H9 (cell line): ENCODE results near the gene DOK6. TPM values are rescaled to one million over a fixed set of nuclear protein-coding genes. Genes with fewer than 3 reads are reported as not detected.

Source experiments
- DNase-seq: peaks from one replicate; pipeline ENCODE4 v3.0.0-alpha.2; 2017
- H2AFZ ChIP-seq: one replicate; pipeline ENCODE4 v1.6.1; 2013; ENCODE audit warnings: mild to moderate bottlenecking, low read length, control low read depth, moderate library complexity
- H2AK5ac ChIP-seq: 2 replicates; pipeline ENCODE4 v1.6.1; 2013; ENCODE audit warnings: low read length, control low read depth, mixed read lengths; ENCODE audit not compliant: insufficient read length
- H2BK120ac ChIP-seq: one replicate; pipeline ENCODE4 v1.6.1; 2013; ENCODE audit warnings: low read depth, mild to moderate bottlenecking, low read length, control low read depth, inconsistent platforms; ENCODE audit not compliant: poor library complexity, severe bottlenecking
- H2BK12ac ChIP-seq: 2 replicates; pipeline ENCODE4 v1.6.1; 2013; ENCODE audit warnings: low read length, control low read depth, mixed read lengths, low read depth; ENCODE audit not compliant: insufficient read length
- H2BK15ac ChIP-seq: 2 replicates; pipeline ENCODE4 v1.6.1; 2013; ENCODE audit warnings: low read depth, low read length, control low read depth
- H2BK20ac ChIP-seq: one replicate; pipeline ENCODE4 v1.6.1; 2013; ENCODE audit warnings: low read depth, mild to moderate bottlenecking, low read length, control low read depth, inconsistent platforms; ENCODE audit not compliant: poor library complexity, severe bottlenecking
- H2BK5ac ChIP-seq: 2 replicates; pipeline ENCODE4 v1.6.1; 2013; ENCODE audit warnings: low read length, control low read depth, mixed read lengths; ENCODE audit not compliant: insufficient read length
- H3K14ac ChIP-seq: 2 replicates; pipeline ENCODE4 v1.6.1; 2013; ENCODE audit warnings: low read length, control low read depth; ENCODE audit not compliant: insufficient read depth
- H3K18ac ChIP-seq: 2 replicates; pipeline ENCODE4 v1.6.1; 2013; ENCODE audit warnings: low read depth, mild to moderate bottlenecking, mixed read lengths, low read length, control low read depth; ENCODE audit not compliant: insufficient read length
- H3K23ac ChIP-seq: 2 replicates; pipeline ENCODE4 v1.6.1; 2013; ENCODE audit warnings: low read length, control low read depth, mixed read lengths, low read depth; ENCODE audit not compliant: insufficient read length
- H3K23me2 ChIP-seq: 2 replicates; pipeline ENCODE4 v1.6.1; 2013; ENCODE audit warnings: low read depth, mild to moderate bottlenecking, mixed read lengths, low read length, control low read depth; ENCODE audit not compliant: insufficient read length, poor library complexity, severe bottlenecking
- H3K27ac ChIP-seq: 2 replicates; pipeline ENCODE4 v1.5.1; 2013; ENCODE audit warnings: low read length, control low read depth, mixed read lengths, low read depth; ENCODE audit not compliant: insufficient read length
- H3K27me3 ChIP-seq: 2 replicates; pipeline ENCODE4 v1.6.1; 2013; ENCODE audit warnings: low read length, control low read depth, inconsistent platforms; ENCODE audit not compliant: insufficient read depth
- H3K4ac ChIP-seq: 2 replicates; pipeline ENCODE4 v1.6.1; 2013; ENCODE audit warnings: low read depth, mild to moderate bottlenecking, control low read depth, inconsistent platforms, low read length, moderate library complexity
- H3K4me1 ChIP-seq: 2 replicates; pipeline ENCODE4 v1.6.1; 2013; ENCODE audit warnings: low read length, control low read depth, inconsistent platforms; ENCODE audit not compliant: insufficient read depth
- H3K4me2 ChIP-seq: 2 replicates; pipeline ENCODE4 v1.6.1; 2013; ENCODE audit warnings: low read length, control low read depth, mixed read lengths; ENCODE audit not compliant: insufficient read length, insufficient read depth
- H3K56ac ChIP-seq: 2 replicates; pipeline ENCODE4 v1.6.1; 2013; ENCODE audit warnings: low read depth, mild to moderate bottlenecking, mixed read lengths, low read length, control low read depth; ENCODE audit not compliant: insufficient read length
- H3K79me1 ChIP-seq: 2 replicates; pipeline ENCODE4 v1.6.1; 2013; ENCODE audit warnings: low read depth, mild to moderate bottlenecking, moderate library complexity, low read length, control low read depth, inconsistent platforms; ENCODE audit not compliant: insufficient read depth, poor library complexity, severe bottlenecking
- H3K79me2 ChIP-seq: 2 replicates; pipeline ENCODE4 v1.6.1; 2013; ENCODE audit warnings: low read length, control low read depth, inconsistent platforms; ENCODE audit not compliant: insufficient read depth
- H3K9ac ChIP-seq: 2 replicates; pipeline ENCODE4 v1.6.1; 2013; ENCODE audit warnings: low read length, control low read depth, mixed read lengths; ENCODE audit not compliant: insufficient read length; ENCODE audit errors: extremely low read depth
- H3K9me3 ChIP-seq: one replicate; pipeline ENCODE4 v1.6.1; 2013; ENCODE audit warnings: low read depth, low read length, inconsistent platforms; ENCODE audit not compliant: control insufficient read depth
- H3T11ph ChIP-seq: one replicate; pipeline ENCODE4 v1.6.1; 2013; ENCODE audit warnings: mild to moderate bottlenecking, low read length, control low read depth, inconsistent platforms
- H4K20me1 ChIP-seq: one replicate; pipeline ENCODE4 v1.6.1; 2013; ENCODE audit not compliant: control insufficient read depth, insufficient read length, insufficient read depth
- H4K5ac ChIP-seq: 2 replicates; pipeline ENCODE4 v1.6.1; 2013; ENCODE audit warnings: low read depth, mild to moderate bottlenecking, mixed read lengths, low read length, control low read depth; ENCODE audit not compliant: insufficient read length
- H4K8ac ChIP-seq: replicated peaks from 2 replicates; pipeline ENCODE4 v1.6.1; 2013; ENCODE audit warnings: low read length, control low read depth, mixed read lengths, low read depth; ENCODE audit not compliant: insufficient read length
- H4K91ac ChIP-seq: 2 replicates; pipeline ENCODE4 v1.6.1; 2013; ENCODE audit warnings: low read depth, mild to moderate bottlenecking, moderate library complexity, mixed read lengths, low read length, control low read depth; ENCODE audit not compliant: insufficient read length
- H3K27ac Mint-ChIP-seq, 3 experiments: 2 replicates in 2 of 3; 3 replicates in 1 of 3; pipeline ENCODE4 v1.8.0; 2020 to 2021; ENCODE audit warnings: mixed read lengths in 3 of 3, mild to moderate bottlenecking in 1 of 3, moderate library complexity in 1 of 3
- H3K27me3 Mint-ChIP-seq: 2 replicates; pipeline ENCODE4 v1.8.0; 2021; ENCODE audit warnings: low read depth, mild to moderate bottlenecking, moderate library complexity, mixed read lengths
- H3K36me3 Mint-ChIP-seq, 3 experiments: 2 replicates in 2 of 3; 3 replicates in 1 of 3; pipeline ENCODE4 v1.8.0; 2020 to 2021; ENCODE audit warnings: low read depth in 3 of 3, mixed read lengths in 3 of 3; ENCODE audit not compliant: insufficient read depth in 1 of 3
- H3K4me1 Mint-ChIP-seq, 2 experiments: 2 replicates each; pipeline ENCODE4 v1.8.0; 2020; ENCODE audit warnings: mixed read lengths in 2 of 2
- H3K4me3 Mint-ChIP-seq, 2 experiments: 2 replicates in 1 of 2; 3 replicates in 1 of 2; pipeline ENCODE4 v1.8.0; 2020 to 2021; ENCODE audit warnings: mild to moderate bottlenecking in 2 of 2, mixed read lengths in 2 of 2, moderate library complexity in 1 of 2
- H3K9me3 Mint-ChIP-seq, 2 experiments: 2 replicates in 1 of 2; 3 replicates in 1 of 2; pipeline ENCODE4 v1.8.0; 2020; ENCODE audit warnings: mild to moderate bottlenecking in 2 of 2, mixed read lengths in 2 of 2, moderate library complexity in 1 of 2
- WGBS: extraction: QIAGEN DNeasy Blood & Tissue Kit; methylation state at CpG from one replicate; pipeline ENCODE4 v1.1.7; 2013; ENCODE audit warnings: missing lambda C conversion rate, low lambda C conversion rate, mixed read lengths; ENCODE audit not compliant: insufficient read length; ENCODE audit errors: extremely low coverage; 5-methylcytosine and 5-hydroxymethylcytosine counted together
- total RNA-seq: library from RNA; stranded (reverse); gene quantifications from 2 replicates; pipeline ENCODE4 v1.2.1, GENCODE V29; 2021
- TF ChIP-seq, protein P1 (sequence below): fragments of 200-600 bp; sonication (generic); conservative IDR thresholded peaks from 3 replicates; pipeline ENCODE4 v1.8.0; 2021; ENCODE audit warnings: antibody characterized with exemption, mild to moderate bottlenecking

DOK6 gene
- total RNA-seq, 1 experiment from 2014 or later, result 0.20 TPM

DNA sequence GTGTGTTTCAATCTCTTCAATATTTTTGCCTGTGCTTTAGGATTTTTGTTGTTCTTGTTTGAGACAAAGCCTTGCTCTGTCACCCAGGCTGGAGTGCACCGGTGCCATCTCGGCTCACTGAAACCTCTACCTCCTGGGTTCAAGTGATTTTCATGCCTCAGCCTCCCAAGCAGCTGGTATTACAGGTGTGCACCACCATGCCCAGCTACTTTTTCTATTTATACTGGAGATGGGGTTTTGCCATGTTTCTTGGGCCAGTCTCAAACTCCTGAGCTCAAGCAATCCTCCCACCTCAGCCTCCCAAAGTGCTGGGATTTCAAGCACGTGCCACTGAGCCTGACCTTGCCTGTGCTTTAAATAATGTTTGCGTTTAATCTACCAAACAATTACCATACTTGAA is 43.1 kb upstream of the DOK6 start:
- H3K4me2 ChIP-seq, result no peak overlapping the region
- Mint-ChIP-seq H3K4me3 (no peak overlapping the region), H3K27me3 (no peaks in the 10 kb centered on the region), H3K27ac (no peak overlapping the region), H3K36me3 (peaks cover 7 to 12% (median 11%) of the 10 kb centered on the region in 3 experiments; a peak in 5 of 7 replicates), H3K9me3 (peaks cover 12 to 23% of the 10 kb centered on the region in 2 experiments), H3K4me1 (no peaks in the 10 kb centered on the region)
- H3K18ac ChIP-seq, result no peak overlapping the region
- peaks cover 3% of the 10 kb centered on the region for H3K9me3 ChIP-seq
- no peak overlapping the region for H3K9ac ChIP-seq
- no peaks in the 10 kb centered on the region for H3K4me1 ChIP-seq
- no peak overlapping the region for H3K27ac ChIP-seq
- no peak overlapping the region for H3K4ac ChIP-seq
- H2BK12ac ChIP-seq, result no peak overlapping the region
- H4K5ac ChIP-seq, result no peak overlapping the region
- H4K20me1 ChIP-seq, result no peaks in the 10 kb centered on the region
- H2BK5ac ChIP-seq, result no peak overlapping the region
- no peaks in the 10 kb centered on the region for H3K79me2 ChIP-seq
- H3K23ac ChIP-seq, result no peak overlapping the region
- no peak overlapping the region for H2AFZ ChIP-seq
- H3T11ph ChIP-seq, result no peak overlapping the region
- H3K56ac ChIP-seq, result no peak overlapping the region
- no peak overlapping the region for H2BK120ac ChIP-seq
- TF ChIP-seq, protein P1, sequence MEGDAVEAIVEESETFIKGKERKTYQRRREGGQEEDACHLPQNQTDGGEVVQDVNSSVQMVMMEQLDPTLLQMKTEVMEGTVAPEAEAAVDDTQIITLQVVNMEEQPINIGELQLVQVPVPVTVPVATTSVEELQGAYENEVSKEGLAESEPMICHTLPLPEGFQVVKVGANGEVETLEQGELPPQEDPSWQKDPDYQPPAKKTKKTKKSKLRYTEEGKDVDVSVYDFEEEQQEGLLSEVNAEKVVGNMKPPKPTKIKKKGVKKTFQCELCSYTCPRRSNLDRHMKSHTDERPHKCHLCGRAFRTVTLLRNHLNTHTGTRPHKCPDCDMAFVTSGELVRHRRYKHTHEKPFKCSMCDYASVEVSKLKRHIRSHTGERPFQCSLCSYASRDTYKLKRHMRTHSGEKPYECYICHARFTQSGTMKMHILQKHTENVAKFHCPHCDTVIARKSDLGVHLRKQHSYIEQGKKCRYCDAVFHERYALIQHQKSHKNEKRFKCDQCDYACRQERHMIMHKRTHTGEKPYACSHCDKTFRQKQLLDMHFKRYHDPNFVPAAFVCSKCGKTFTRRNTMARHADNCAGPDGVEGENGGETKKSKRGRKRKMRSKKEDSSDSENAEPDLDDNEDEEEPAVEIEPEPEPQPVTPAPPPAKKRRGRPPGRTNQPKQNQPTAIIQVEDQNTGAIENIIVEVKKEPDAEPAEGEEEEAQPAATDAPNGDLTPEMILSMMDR, result no peak
- DNase-seq, result no peak
- H2AK5ac ChIP-seq, result no peak overlapping the region
- no peak overlapping the region for H3K14ac ChIP-seq
- no CpG with 5 or more reads among the region's 4 CpGs for WGBS
- H2BK15ac ChIP-seq, result no peak overlapping the region
- H3K27me3 ChIP-seq, result no peaks in the 10 kb centered on the region
- H2BK20ac ChIP-seq, result no peak overlapping the region
- no peaks in the 10 kb centered on the region for H3K23me2 ChIP-seq
- no peak overlapping the region for H4K91ac ChIP-seq
- no peak overlapping the region for H4K8ac ChIP-seq
- H3K79me1 ChIP-seq, result no peaks in the 10 kb centered on the region
